ENCODE data around the gene GARS1. TPM values are rescaled to one million over a fixed set of nuclear protein-coding genes. Genes with fewer than 3 reads are reported as not detected.

Gene GARS1
- total RNA-seq, 5 donors from 2014 or later (not counting 1 experiment from before 2014, with no cell fraction given): 78.8 to 121 (median 114) TPM

GRCh38 chr7:30596014-30596641 is 1.4 kb downstream of the GARS1 start:
- no peaks in the 10 kb centered on the region for H3K9me3 ChIP-seq
- DNase-seq (peak in 1 of 35 experiments; percentile 16), ATAC-seq (replicated peaks in 1 of 4) (no peak)
- ChIA-PET POLR2A (interaction anchor here in 1 of 2 donors (0.6 kb wide), 1 partner anchor 9 kb away, joined by 3 read pairs; no protein-coding TSS in a partner anchor), CTCF (interaction anchor here in 1 of 2 donors (0.8 kb wide), 1 partner anchor 144 kb away, joined by 3 read pairs; no protein-coding TSS in a partner anchor)
- peaks cover 23% of the 10 kb centered on the region for H3K36me3 Mint-ChIP-seq
- H3K4me1 Mint-ChIP-seq: peaks cover 64 to 73% (median 70%) of the 10 kb centered on the region in 3 donors
- H3K27me3 Mint-ChIP-seq: no peaks in the 10 kb centered on the region
- no peaks in the 10 kb centered on the region for H3K9me3 Mint-ChIP-seq
- H3K4me3 Mint-ChIP-seq: peak overlapping the region; percentile 98 to 100 (median 99)
- H3K27ac Mint-ChIP-seq: peak overlapping the region in 1 of 2 donors; percentile 100
- peak overlapping the region; percentile 69 to 85 for H3K4me3 ChIP-seq (ENCODE audit: control insufficient read depth in 1 of 2, extremely low read depth in 1 of 2, low read length in 1 of 2)
- no peak overlapping the region for H3K27ac ChIP-seq (ENCODE audit: low read length)
- no peaks in the 10 kb centered on the region for H3K27me3 ChIP-seq (replicated peaks in 1 of 2; ENCODE audit: control insufficient read depth in 2 of 2, extremely low read depth in 1 of 2, insufficient read depth in 2 of 2, low read length in 1 of 2)
- WGBS (ENCODE audit: insufficient coverage): 37% methylated on average over 5 of the region's 14 CpGs
- peaks cover 0 to 17% of the 10 kb centered on the region in 2 donors for H3K36me3 ChIP-seq (ENCODE audit: control insufficient read depth in 2 of 2, extremely low read depth in 1 of 2, insufficient read depth in 1 of 2, low read length in 1 of 2)
- H3K4me1 ChIP-seq (ENCODE audit: control insufficient read depth in 1 of 2, extremely low read depth in 1 of 2, insufficient read depth in 2 of 2, low read length in 2 of 2): peaks cover 17 to 25% of the 10 kb centered on the region in 2 experiments

DNA sequence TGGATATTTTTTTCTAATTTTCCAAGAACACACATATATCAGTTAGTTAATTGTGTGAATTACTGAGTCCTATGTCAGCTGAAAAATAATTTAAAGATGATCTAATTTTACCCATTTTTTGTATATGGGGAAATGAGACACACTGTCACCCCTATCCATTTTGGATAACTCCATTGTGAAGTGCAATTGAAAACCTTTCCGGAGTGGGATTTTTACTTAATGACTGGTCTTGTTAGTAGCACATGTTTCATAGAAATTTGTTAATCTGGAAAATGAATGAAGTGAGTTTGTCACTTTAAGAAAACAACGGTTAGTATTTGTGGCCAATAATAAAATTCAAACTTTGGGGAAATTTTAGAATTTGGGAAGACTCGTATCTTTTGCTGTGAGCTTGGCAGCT is 2.0 kb downstream of the GARS1 start:
- Mint-ChIP-seq H3K9me3 (no peaks in the 10 kb centered on the region), H3K27me3 (no peaks in the 10 kb centered on the region), H3K4me1 (peaks cover 58 to 69% (median 65%) of the 10 kb centered on the region in 3 donors), H3K36me3 (peaks cover 27% of the 10 kb centered on the region), H3K4me3 (peak overlapping the region; percentile 98 to 100 (median 99)), H3K27ac (no peak overlapping the region)
- H3K4me3 ChIP-seq (ENCODE audit: control insufficient read depth in 1 of 2, extremely low read depth in 1 of 2, low read length in 1 of 2): no peak overlapping the region
- no peaks in the 10 kb centered on the region for H3K9me3 ChIP-seq
- ChIA-PET CTCF (interaction anchor here in 1 of 2 donors (0.8 kb wide), 1 partner anchor 143 kb away, joined by 3 read pairs; no protein-coding TSS in a partner anchor), POLR2A (interaction anchor here in 1 of 2 donors (0.6 kb wide), 1 partner anchor 96 kb away, joined by 3 read pairs; no protein-coding TSS in a partner anchor)
- H3K27ac ChIP-seq (ENCODE audit: low read length): no peak overlapping the region
- no peak for DNase-seq
- ATAC-seq (replicated peaks in 1 of 4): no peak
- peaks cover 0 to 20% of the 10 kb centered on the region in 2 donors for H3K36me3 ChIP-seq (ENCODE audit: control insufficient read depth in 2 of 2, extremely low read depth in 1 of 2, insufficient read depth in 1 of 2, low read length in 1 of 2)
- peaks cover 17 to 25% of the 10 kb centered on the region in 2 experiments for H3K4me1 ChIP-seq (ENCODE audit: control insufficient read depth in 1 of 2, extremely low read depth in 1 of 2, insufficient read depth in 2 of 2, low read length in 2 of 2)
- no peaks in the 10 kb centered on the region for H3K27me3 ChIP-seq (replicated peaks in 1 of 2; ENCODE audit: control insufficient read depth in 2 of 2, extremely low read depth in 1 of 2, insufficient read depth in 2 of 2, low read length in 1 of 2)
- WGBS (ENCODE audit: insufficient coverage): 75% methylated on average over 2 of the region's 3 CpGs

DNA sequence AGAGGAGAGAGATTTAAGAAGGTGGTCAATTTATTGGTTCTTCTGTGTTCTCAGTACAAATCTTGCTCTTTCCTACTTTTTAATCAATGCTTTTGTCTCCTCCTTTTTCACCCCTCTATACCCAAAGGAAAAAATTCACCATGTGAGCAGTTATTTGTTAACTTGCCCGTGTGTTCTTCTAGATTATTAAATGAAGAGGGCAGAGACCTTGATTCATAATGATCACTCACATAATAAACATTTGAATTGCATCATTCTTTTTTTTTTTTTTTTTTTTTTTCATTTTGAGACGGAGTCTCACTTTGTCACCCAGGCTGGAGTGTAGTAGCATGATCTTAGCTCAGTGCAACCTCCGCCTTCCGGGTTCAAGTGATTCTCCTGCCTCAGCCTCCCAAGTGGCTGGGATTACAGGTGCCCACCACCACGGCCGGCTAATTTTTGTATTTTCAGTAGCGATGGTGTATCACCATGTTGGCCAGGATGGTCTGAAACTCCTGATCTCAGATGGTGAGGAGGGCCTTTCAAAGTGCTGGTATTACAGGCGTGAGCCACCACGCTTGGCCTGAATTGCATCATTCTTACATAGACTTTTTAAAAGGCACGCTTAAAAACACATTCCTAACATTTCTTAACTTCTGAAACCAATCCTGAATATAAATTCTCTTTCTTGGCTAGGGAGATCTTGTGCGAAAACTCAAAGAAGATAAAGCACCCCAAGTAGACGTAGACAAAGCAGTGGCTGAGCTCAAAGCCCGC is 3.6 kb downstream of the GARS1 start:
- no peak overlapping the region for H3K4me3 Mint-ChIP-seq
- no peaks in the 10 kb centered on the region for H3K9me3 ChIP-seq
- H3K4me1 ChIP-seq (ENCODE audit: control insufficient read depth in 1 of 2, extremely low read depth in 1 of 2, insufficient read depth in 2 of 2, low read length in 2 of 2): peaks cover 17% of the 10 kb centered on the region in 2 experiments
- H3K9me3 Mint-ChIP-seq: no peaks in the 10 kb centered on the region
- H3K4me1 Mint-ChIP-seq: peaks cover 47 to 56% (median 54%) of the 10 kb centered on the region in 3 donors
- no peak for ATAC-seq (replicated peaks in 1 of 4)
- H3K4me3 ChIP-seq (ENCODE audit: control insufficient read depth in 1 of 2, extremely low read depth in 1 of 2, low read length in 1 of 2): no peak overlapping the region
- H3K27me3 ChIP-seq (replicated peaks in 1 of 2; ENCODE audit: control insufficient read depth in 2 of 2, extremely low read depth in 1 of 2, insufficient read depth in 2 of 2, low read length in 1 of 2): no peaks in the 10 kb centered on the region
- 92% methylated on average over 5 of the region's 13 CpGs for WGBS (ENCODE audit: insufficient coverage)
- no peaks in the 10 kb centered on the region for H3K27me3 Mint-ChIP-seq
- CTCF ChIA-PET: interaction anchor here in 1 of 2 donors (0.6 kb wide), 2 partner anchors 37 to 510 kb away, joined by 3 to 5 read pairs; no protein-coding TSS in a partner anchor
- H3K27ac ChIP-seq (ENCODE audit: low read length): no peak overlapping the region
- no peak for DNase-seq
- peaks cover 37% of the 10 kb centered on the region for H3K36me3 Mint-ChIP-seq
- no peak overlapping the region for H3K27ac Mint-ChIP-seq
- POLR2A ChIA-PET: interaction anchor here in 1 of 2 donors (0.6 to 0.7 kb wide), 2 partner anchors 26 to 456 kb away, joined by 5 read pairs; no protein-coding TSS in a partner anchor
- peaks cover 0 to 31% of the 10 kb centered on the region in 2 donors for H3K36me3 ChIP-seq (ENCODE audit: control insufficient read depth in 2 of 2, extremely low read depth in 1 of 2, insufficient read depth in 1 of 2, low read length in 1 of 2)

- DNase-seq (no peak), ATAC-seq (replicated peaks in 1 of 4) (no peak)
- Histone ChIP-seq H3K4me1 (ENCODE audit: control insufficient read depth in 1 of 2, extremely low read depth in 1 of 2, insufficient read depth in 2 of 2, low read length in 2 of 2) (no peaks in the 10 kb centered on the region), H3K9me3 (no peaks in the 10 kb centered on the region), H3K4me3 (ENCODE audit: control insufficient read depth in 1 of 2, extremely low read depth in 1 of 2, low read length in 1 of 2) (no peak overlapping the region), H3K27me3 (replicated peaks in 1 of 2; ENCODE audit: control insufficient read depth in 2 of 2, extremely low read depth in 1 of 2, insufficient read depth in 2 of 2, low read length in 1 of 2) (no peaks in the 10 kb centered on the region), H3K36me3 (ENCODE audit: control insufficient read depth in 2 of 2, extremely low read depth in 1 of 2, insufficient read depth in 1 of 2, low read length in 1 of 2) (peaks cover 0 to 79% of the 10 kb centered on the region in 2 donors), H3K27ac (ENCODE audit: low read length) (no peak overlapping the region)
- Mint-ChIP-seq H3K36me3 (peaks cover 74% of the 10 kb centered on the region), H3K27me3 (no peaks in the 10 kb centered on the region), H3K4me1 (peaks cover 5 to 35% (median 21%) of the 10 kb centered on the region in 3 donors), H3K9me3 (no peaks in the 10 kb centered on the region), H3K4me3 (no peak overlapping the region), H3K27ac (no peak overlapping the region)
- ChIA-PET POLR2A (interaction anchor here in 1 of 2 donors (0.7 kb wide), 1 partner anchor 9 kb away, joined by 3 read pairs; no protein-coding TSS in a partner anchor), CTCF (no interaction called here)
- no CpG with 5 or more reads among the region's 3 CpGs for WGBS (ENCODE audit: insufficient coverage)
These were observed 10.2 kb downstream of the GARS1 start for GRCh38 chr7:30604901-30605300.

DNA sequence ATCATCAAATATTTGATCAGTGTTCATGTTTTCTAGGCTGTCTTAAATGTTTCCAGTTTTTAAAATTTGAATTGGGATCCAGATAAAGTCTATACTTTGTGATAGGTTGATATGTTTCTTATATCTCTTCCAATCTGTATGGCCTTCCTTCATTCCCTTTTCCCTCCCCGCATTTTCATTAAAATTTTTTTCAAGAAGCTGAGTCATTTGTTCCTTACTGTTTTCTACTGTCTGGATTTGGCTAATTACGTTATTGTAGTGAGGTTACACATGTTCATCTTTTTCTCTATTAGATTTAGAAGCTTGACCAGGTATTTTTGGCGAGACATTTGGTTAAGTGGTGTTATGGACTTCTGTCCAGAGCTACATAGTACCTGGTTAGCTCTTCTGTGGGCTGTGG is 11.2 kb downstream of the GARS1 start:
- ChIA-PET POLR2A (interaction anchor here in 1 of 2 donors (0.7 kb wide), 1 partner anchor 1993 kb away, joined by 5 read pairs; no protein-coding TSS in a partner anchor), CTCF (interaction anchor here in 1 of 2 donors (0.9 kb wide), 1 partner anchor 134 kb away, joined by 4 read pairs; no protein-coding TSS in a partner anchor)
- Histone ChIP-seq H3K36me3 (ENCODE audit: control insufficient read depth in 2 of 2, extremely low read depth in 1 of 2, insufficient read depth in 1 of 2, low read length in 1 of 2) (peaks cover 0 to 75% of the 10 kb centered on the region in 2 donors), H3K27ac (ENCODE audit: low read length) (no peak overlapping the region), H3K9me3 (no peaks in the 10 kb centered on the region), H3K4me3 (ENCODE audit: control insufficient read depth in 1 of 2, extremely low read depth in 1 of 2, low read length in 1 of 2) (no peak overlapping the region), H3K27me3 (replicated peaks in 1 of 2; ENCODE audit: control insufficient read depth in 2 of 2, extremely low read depth in 1 of 2, insufficient read depth in 2 of 2, low read length in 1 of 2) (no peaks in the 10 kb centered on the region), H3K4me1 (ENCODE audit: control insufficient read depth in 1 of 2, extremely low read depth in 1 of 2, insufficient read depth in 2 of 2, low read length in 2 of 2) (no peaks in the 10 kb centered on the region)
- no peak for DNase-seq
- H3K27me3 Mint-ChIP-seq: no peaks in the 10 kb centered on the region
- no peak overlapping the region for H3K4me3 Mint-ChIP-seq
- no peaks in the 10 kb centered on the region for H3K9me3 Mint-ChIP-seq
- no peak overlapping the region for H3K27ac Mint-ChIP-seq
- H3K4me1 Mint-ChIP-seq: peaks cover 8 to 38% (median 16%) of the 10 kb centered on the region in 3 donors
- no CpG with 5 or more reads among the region's 3 CpGs for WGBS (ENCODE audit: insufficient coverage)
- peaks cover 70% of the 10 kb centered on the region for H3K36me3 Mint-ChIP-seq
- no peak for ATAC-seq (replicated peaks in 1 of 4)

Data from T-cell (primary cell).